PFSK-1 (cell line): ENCODE measurements around the gene MUC3A.
A peak's percentile ranks its signal among the peaks of the same experiment; 100 is the strongest.

ENCODE experiments used
- FOXP2 ChIP-seq: optimal IDR thresholded peaks from 2 replicates; pipeline ENCODE3; 2011; ENCODE audit warnings: borderline replicate concordance, control low read depth, inconsistent platforms; ENCODE audit not compliant: insufficient read depth; ENCODE audit errors: extremely low read length, extremely low read depth
- POLR2AphosphoS5 ChIP-seq: IDR thresholded peaks from 2 replicates; pipeline ENCODE4 v1.6.1; 2012; ENCODE audit warnings: low read depth, mild to moderate bottlenecking, control low read depth, low read length, moderate library complexity
- REST ChIP-seq, 2 experiments: IDR thresholded peaks; 2 replicates each; pipeline versions ENCODE4 v1.6.1 to v1.8.0; 2011 to 2012; ENCODE audit warnings: low read depth in 2 of 2, low read length in 2 of 2, control low read depth in 1 of 2, inconsistent platforms in 1 of 2, mild to moderate bottlenecking in 1 of 2, moderate library complexity in 1 of 2; ENCODE audit not compliant: insufficient read depth in 1 of 2
- SIN3A ChIP-seq: IDR thresholded peaks from 2 replicates; pipeline ENCODE4 v1.6.1; 2012; ENCODE audit warnings: mild to moderate bottlenecking, low read length, moderate library complexity, borderline replicate concordance; ENCODE audit not compliant: insufficient read depth
- TAF1 ChIP-seq: IDR thresholded peaks from 2 replicates; pipeline ENCODE4 v1.6.1; 2012; ENCODE audit warnings: low read length, control low read depth, borderline replicate concordance; ENCODE audit not compliant: insufficient read depth

- TF ChIP-seq TAF1 = no peak
- peak; percentile 41 to 56; a peak in 2 of 4 replicates for TF ChIP-seq REST (IDR thresholded peaks at IDR 0.05; ENCODE audit: insufficient read depth in 1 of 2, low read depth in 2 of 2, low read length in 2 of 2)
- TF ChIP-seq POLR2AphosphoS5 = no peak
- no peak for TF ChIP-seq SIN3A
- peak; percentile 92 for TF ChIP-seq FOXP2
Measured at GRCh38 chr7:100965723-100966541, 16.6 kb downstream of the MUC3A start.
